IPS-15b (cell line): ENCODE data around the gene HIPK2.

Experiments used
- H3K27me3 ChIP-seq: one replicate; pipeline ENCODE4 v1.6.1; 2013; ENCODE audit warnings: low read length; ENCODE audit not compliant: control insufficient read depth, insufficient read depth
- H3K36me3 ChIP-seq: one replicate; pipeline ENCODE4 v1.6.1; 2013; ENCODE audit warnings: low read length; ENCODE audit not compliant: control insufficient read depth, insufficient read depth
- H3K4me1 ChIP-seq: one replicate; pipeline ENCODE4 v1.6.1; 2013; ENCODE audit warnings: mild to moderate bottlenecking, low read length; ENCODE audit not compliant: control insufficient read depth, insufficient read depth
- H3K4me3 ChIP-seq: one replicate; pipeline ENCODE4 v1.5.1; 2013; ENCODE audit warnings: low read depth, low read length
- H3K9ac ChIP-seq: one replicate; pipeline ENCODE4 v1.6.1; 2013; ENCODE audit warnings: low read depth, mild to moderate bottlenecking, low read length
- H3K9me3 ChIP-seq: one replicate; pipeline ENCODE4 v1.6.1; 2013; ENCODE audit warnings: mild to moderate bottlenecking, low read length; ENCODE audit not compliant: control insufficient read depth, insufficient read depth

Gene HIPK2

GRCh38 chr7:139568813-139569490 is 208.8 kb downstream of the HIPK2 start:
- no peak overlapping the region for H3K4me3 ChIP-seq
- no peaks in the 10 kb centered on the region for H3K36me3 ChIP-seq
- H3K9me3 ChIP-seq: no peaks in the 10 kb centered on the region
- no peak overlapping the region for H3K9ac ChIP-seq
- peaks cover 5% of the 10 kb centered on the region for H3K4me1 ChIP-seq
- H3K27me3 ChIP-seq: no peaks in the 10 kb centered on the region

GRCh38 chr7:139568346-139568675 is 209.5 kb downstream of the HIPK2 start:
- no peak overlapping the region for H3K9ac ChIP-seq
- peaks cover 5% of the 10 kb centered on the region for H3K4me1 ChIP-seq
- no peaks in the 10 kb centered on the region for H3K27me3 ChIP-seq
- no peaks in the 10 kb centered on the region for H3K36me3 ChIP-seq
- no peak overlapping the region for H3K4me3 ChIP-seq
- no peaks in the 10 kb centered on the region for H3K9me3 ChIP-seq

- Histone ChIP-seq H3K9me3 (no peaks in the 10 kb centered on the region), H3K4me1 (peaks cover 5% of the 10 kb centered on the region), H3K9ac (no peak overlapping the region), H3K36me3 (no peaks in the 10 kb centered on the region), H3K27me3 (no peaks in the 10 kb centered on the region), H3K4me3 (no peak overlapping the region)
These were observed 210.0 kb downstream of the HIPK2 start for GRCh38 chr7:139567647-139568345.

GRCh38 chr7:139566736-139567646 is 210.8 kb downstream of the HIPK2 start:
- peaks cover 5% of the 10 kb centered on the region for H3K4me1 ChIP-seq
- H3K36me3 ChIP-seq: no peaks in the 10 kb centered on the region
- no peak overlapping the region for H3K9ac ChIP-seq
- H3K4me3 ChIP-seq: no peak overlapping the region
- no peaks in the 10 kb centered on the region for H3K27me3 ChIP-seq
- H3K9me3 ChIP-seq: no peaks in the 10 kb centered on the region

- no peaks in the 10 kb centered on the region for H3K9me3 ChIP-seq
- no peak overlapping the region for H3K9ac ChIP-seq
- H3K36me3 ChIP-seq: no peaks in the 10 kb centered on the region
- no peaks in the 10 kb centered on the region for H3K27me3 ChIP-seq
- peaks cover 5% of the 10 kb centered on the region for H3K4me1 ChIP-seq
- H3K4me3 ChIP-seq: no peak overlapping the region
These were observed 211.7 kb downstream of the HIPK2 start for GRCh38 chr7:139566075-139566474.

GRCh38 chr7:139563856-139564255 is 213.9 kb downstream of the HIPK2 start:
- H3K4me1 ChIP-seq: peaks cover 5% of the 10 kb centered on the region
- H3K36me3 ChIP-seq: no peaks in the 10 kb centered on the region
- H3K9me3 ChIP-seq: no peaks in the 10 kb centered on the region
- H3K27me3 ChIP-seq: no peaks in the 10 kb centered on the region
- H3K9ac ChIP-seq: no peak overlapping the region
- H3K4me3 ChIP-seq: no peak overlapping the region

GRCh38 chr7:139562961-139563565 is 214.7 kb downstream of the HIPK2 start:
- Histone ChIP-seq H3K9me3 (no peaks in the 10 kb centered on the region), H3K4me3 (no peak overlapping the region), H3K9ac (no peak overlapping the region), H3K4me1 (peaks cover 5% of the 10 kb centered on the region), H3K27me3 (no peaks in the 10 kb centered on the region), H3K36me3 (no peaks in the 10 kb centered on the region)

GRCh38 chr7:139562491-139562890 is 215.3 kb downstream of the HIPK2 start:
- Histone ChIP-seq H3K4me1 (peaks cover 5% of the 10 kb centered on the region), H3K4me3 (no peak overlapping the region), H3K9me3 (no peaks in the 10 kb centered on the region), H3K27me3 (no peaks in the 10 kb centered on the region), H3K36me3 (no peaks in the 10 kb centered on the region), H3K9ac (no peak overlapping the region)

- H3K27me3 ChIP-seq: no peaks in the 10 kb centered on the region
These were observed 217.1 kb downstream of the HIPK2 start for GRCh38 chr7:139560678-139561077.

GRCh38 chr7:139560199-139560598 is 217.6 kb downstream of the HIPK2 start:
- Histone ChIP-seq H3K36me3 (no peaks in the 10 kb centered on the region), H3K4me3 (no peak overlapping the region), H3K4me1 (no peaks in the 10 kb centered on the region), H3K9me3 (no peaks in the 10 kb centered on the region), H3K9ac (no peak overlapping the region), H3K27me3 (no peaks in the 10 kb centered on the region)

More at GRCh38 chr7:139560678-139561077, 217.1 kb downstream of the HIPK2 start:
- H3K36me3 ChIP-seq: no peaks in the 10 kb centered on the region
- H3K4me1 ChIP-seq: no peaks in the 10 kb centered on the region
- no peak overlapping the region for H3K4me3 ChIP-seq
- H3K9me3 ChIP-seq: no peaks in the 10 kb centered on the region
- no peak overlapping the region for H3K9ac ChIP-seq

GRCh38 chr7:139559364-139560105 is 218.3 kb downstream of the HIPK2 start:
- H3K36me3 ChIP-seq: no peaks in the 10 kb centered on the region
- no peaks in the 10 kb centered on the region for H3K27me3 ChIP-seq
- no peak overlapping the region for H3K4me3 ChIP-seq

More at GRCh38 chr7:139559364-139560105, 218.3 kb downstream of the HIPK2 start:
- no peaks in the 10 kb centered on the region for H3K9me3 ChIP-seq
- H3K9ac ChIP-seq: no peak overlapping the region
- H3K4me1 ChIP-seq: no peaks in the 10 kb centered on the region
